Umbilical cord (tissue), 2 donors: ENCODE data around the gene GRID1. TPM values are rescaled to one million over a fixed set of nuclear protein-coding genes. Genes with fewer than 3 reads are reported as not detected.
"Not testable (repeated sequence)": the region's sequence is repeated elsewhere in the genome, so short reads cannot be mapped to it uniquely, and the experiment has no call there.

Experiments used
- DNase-seq: peaks from one replicate; pipeline ENCODE4 v3.0.0-alpha.2; 2015; ENCODE audit warnings: low spot score
- total RNA-seq: library from RNA; depleted of rRNA; stranded (reverse); fragments of >200 nt; gene quantifications from one replicate; pipeline ENCODE4 v1.2.3, GENCODE V29; 2014; ENCODE audit warnings: low replicate concordance; ENCODE audit not compliant: insufficient read depth

Gene GRID1
- total RNA-seq, 1 donor from 2014 or later, result 7.2 TPM

DNA sequence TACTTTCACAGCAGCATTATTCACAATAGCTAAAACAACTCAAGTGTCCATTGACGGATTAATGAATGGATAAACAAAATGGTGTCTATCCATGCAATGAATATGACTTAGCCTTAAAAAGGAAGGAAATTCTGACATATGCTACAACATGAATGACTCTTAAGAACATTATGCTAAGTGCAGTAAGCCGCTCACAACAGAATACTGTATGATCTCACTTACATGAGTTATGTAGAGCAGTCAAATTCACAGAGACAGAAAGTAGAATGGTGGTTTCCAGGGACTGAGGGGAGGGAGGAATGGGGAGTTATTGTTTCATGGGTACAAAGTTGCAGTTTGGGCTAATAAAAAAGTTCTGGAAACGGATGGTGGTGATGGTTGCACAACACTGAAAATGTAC is 282.0 kb downstream of the GRID1 start:
- DNase-seq, result no peak

DNA sequence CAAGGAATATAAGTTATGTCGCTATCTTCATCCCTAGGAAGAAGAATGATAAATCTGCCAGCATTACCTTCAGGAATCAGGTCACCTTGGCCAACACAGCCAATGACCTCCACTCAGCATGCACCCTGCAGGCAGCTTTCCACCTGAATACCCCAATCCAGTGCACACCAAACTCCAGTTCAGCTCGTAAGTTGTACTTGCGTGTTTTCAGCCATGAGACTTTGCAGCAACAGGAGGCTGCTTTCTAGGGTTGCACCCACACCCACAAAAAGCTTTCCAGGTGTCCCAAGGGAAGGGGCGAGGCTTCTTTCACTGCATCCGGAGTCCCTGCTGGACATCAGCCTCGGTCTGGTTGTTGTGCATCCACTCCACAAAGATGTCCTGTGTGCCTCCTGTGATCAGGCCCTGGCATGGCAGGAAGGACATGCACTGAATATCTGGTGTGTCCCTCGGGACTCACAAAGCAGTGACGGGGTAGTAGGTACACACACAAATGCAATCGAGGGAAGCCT is 282.9 kb downstream of the GRID1 start:
- no peak for DNase-seq

DNA sequence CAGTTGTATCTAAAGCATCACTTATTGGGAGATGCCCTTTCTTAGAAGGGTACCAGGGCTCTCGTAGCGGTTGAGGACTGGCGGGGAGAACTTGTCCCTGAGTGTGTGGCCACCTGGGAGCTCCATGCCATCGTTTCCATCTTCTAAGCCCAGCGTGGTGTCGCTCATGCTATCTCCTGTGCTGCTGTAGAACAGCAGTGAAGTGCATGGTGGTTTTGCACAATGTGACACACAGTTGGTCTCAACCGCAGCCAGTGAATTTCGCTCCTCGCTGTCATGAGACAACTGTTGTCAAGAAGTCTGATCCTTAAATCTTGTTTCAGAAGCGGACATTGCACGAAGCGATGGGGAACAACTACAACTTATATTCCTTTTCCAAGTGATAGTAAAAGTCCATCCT is 283.4 kb downstream of the GRID1 start:
- DNase-seq, result no peak

DNA sequence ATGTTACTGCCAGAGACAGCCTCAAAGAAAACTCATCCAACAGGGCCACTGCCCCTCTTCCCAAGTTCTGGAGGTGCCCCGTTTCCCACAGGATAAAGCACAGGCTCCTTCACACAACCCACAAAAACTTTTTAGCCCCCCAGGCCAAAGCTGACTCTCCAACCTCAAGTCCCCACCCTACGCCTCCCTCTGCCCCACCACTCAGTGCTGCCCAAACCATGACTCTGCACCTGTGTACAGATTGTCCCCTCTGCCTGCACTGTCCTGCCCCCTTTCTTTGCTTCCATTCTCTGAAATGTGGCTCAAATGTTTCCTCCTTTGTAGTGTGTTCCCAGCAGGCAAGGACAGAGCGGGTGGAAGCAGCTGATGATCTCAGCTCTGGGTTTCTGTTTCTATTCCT is 284.0 kb downstream of the GRID1 start:
- no peak for DNase-seq

DNA sequence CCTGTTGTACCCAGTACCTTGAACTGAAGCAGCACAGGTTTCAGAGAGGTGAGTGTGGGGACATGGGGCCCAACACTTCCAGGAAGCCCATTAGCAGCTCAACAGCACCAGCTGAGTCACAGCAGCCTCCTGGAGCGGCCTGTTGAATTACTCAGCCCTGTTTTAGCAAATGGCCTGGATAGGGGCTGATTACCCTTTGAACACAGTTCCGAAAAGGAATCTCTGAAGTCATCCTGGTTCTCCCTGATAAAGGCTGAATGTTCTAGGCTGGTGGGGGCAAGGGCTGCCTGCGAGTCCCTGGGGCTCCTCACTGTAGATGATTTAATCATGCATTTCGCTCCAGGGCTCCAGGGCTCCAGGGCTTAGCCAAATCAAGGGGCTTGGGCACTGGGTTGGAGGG is 287.5 kb downstream of the GRID1 start:
- DNase-seq, result peak; percentile 69

DNA sequence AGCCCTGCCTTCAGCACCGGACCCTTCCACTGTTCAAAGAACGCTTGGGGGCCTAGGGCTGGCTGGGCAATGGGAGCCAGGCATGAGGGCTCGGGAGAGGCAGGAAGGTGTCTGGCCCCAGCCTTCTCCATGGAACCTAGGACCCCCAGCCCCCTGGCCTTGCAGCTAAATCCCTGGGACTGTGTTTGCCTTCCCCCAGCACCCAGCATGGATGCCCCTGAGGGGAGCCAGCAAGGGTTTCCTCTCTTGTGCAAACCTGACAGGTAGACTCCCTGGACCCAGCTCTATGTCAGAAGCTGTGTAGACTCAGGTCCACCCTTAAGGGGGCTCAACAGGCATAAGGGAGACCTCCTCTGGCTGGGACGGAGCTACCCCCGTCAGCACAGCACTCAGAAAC is 288.0 kb downstream of the GRID1 start:
- no peak for DNase-seq

DNA sequence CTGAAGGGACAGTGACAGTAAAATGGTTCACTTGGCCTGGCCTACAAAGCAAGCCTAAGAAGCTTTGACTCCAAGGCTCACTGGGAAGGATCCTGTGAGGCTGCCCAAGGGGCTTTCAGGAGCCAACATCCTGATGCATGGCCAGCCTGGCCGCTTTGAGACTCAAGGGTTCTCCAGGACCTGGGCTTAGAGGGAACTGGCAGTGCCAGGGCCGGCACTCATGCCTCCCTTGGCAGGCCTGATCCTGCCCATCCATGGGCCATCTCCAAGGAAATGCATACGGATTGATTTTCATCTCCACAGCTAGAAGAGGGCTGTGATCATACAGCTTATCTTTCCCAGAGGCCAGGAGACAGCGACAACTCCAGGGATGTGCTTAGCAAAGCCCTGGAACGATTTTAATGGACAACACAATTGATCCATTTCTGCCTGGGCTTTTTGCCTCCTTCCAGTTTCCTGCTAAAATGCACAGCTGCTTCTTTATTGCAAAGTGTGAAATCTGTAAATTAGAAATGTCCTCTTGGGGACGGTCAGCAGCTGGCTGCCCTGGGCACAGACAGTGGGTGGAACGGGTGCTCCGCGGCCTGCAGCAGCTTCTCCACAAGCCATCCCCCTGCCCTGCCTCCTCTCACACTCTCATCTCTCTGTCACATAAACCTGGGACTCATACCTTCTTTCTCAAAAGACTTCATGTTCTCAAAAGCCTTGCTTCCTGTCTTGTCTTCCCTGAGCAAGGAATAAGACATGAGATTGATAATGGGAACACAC is 288.5 kb downstream of the GRID1 start:
- no peak for DNase-seq

DNA sequence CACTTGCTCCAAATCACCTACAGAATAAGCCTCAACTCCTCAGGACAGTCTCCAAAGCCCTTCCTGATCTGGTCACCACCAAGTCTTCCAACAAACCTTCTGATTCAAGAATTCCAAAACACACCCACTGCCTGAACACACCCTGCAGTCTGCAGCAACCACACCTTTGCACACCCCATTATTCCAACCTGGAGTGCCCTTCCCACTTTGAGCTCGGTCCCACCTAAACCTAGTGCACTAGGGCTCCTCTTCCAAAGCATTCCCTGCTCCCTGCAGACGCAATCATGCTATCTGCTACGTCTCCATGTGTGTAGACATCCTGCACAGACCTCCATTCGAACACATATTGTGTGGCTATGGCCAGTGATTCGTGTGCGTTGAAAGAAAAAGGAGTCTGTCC is 289.3 kb downstream of the GRID1 start:
- no peak for DNase-seq

DNA sequence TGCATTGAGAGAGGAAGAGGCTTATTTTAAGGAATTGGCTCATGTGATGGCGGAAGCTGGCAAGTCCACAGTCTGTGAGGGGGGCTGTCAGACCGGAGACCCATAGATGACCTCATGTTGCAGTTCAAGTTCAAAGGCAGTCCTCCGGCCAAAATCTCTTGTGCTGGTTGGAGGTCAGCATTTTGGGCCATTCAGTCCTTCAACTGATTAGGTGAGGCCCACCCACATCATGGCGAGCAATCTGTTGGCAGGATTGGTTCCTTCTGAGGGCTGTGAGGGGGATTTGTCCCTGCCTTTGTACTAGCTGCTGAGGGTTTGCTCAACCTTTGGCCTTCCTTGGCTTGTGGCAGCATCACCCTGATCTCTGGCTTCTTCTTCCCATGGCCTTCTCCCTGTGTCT is 290.1 kb downstream of the GRID1 start:
- not testable (repeated sequence) for DNase-seq

DNA sequence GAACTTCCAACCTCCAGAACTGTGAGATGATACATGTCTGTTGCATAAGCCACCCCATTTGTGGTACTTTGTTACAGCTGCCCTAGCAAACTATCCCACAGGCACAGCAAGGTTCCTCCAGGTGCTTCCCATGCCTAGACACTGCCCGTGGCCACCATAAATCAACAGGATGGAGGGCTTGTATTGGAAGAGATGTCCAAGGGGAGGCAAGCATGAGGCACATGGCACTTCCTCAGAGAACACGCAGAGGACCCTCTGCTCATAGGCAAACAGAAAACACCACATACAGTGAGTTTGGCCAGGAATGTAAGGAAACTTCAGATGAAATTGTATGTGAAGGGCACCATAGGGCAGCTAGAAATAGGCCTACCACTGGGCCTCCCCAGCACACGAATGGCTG is 291.1 kb downstream of the GRID1 start:
- no peak for DNase-seq

DNA sequence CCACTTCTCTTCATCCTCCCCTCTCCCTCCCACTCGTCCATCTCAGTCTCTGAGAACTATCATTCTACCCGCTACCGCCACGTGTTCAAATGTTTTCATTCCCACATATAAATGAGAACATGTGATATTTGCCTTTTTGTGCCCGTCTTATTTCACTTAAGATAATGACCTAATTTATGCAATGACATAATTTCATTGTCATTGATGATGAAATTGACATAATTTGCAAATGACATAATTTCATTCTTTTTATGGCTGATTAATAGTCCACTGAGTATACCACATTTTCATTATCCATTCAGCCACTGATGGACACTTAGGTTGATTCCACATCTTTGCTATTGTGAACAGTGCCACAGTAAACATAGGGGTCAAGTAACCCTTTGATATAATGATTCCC is 292.3 kb downstream of the GRID1 start:
- no peak for DNase-seq

DNA sequence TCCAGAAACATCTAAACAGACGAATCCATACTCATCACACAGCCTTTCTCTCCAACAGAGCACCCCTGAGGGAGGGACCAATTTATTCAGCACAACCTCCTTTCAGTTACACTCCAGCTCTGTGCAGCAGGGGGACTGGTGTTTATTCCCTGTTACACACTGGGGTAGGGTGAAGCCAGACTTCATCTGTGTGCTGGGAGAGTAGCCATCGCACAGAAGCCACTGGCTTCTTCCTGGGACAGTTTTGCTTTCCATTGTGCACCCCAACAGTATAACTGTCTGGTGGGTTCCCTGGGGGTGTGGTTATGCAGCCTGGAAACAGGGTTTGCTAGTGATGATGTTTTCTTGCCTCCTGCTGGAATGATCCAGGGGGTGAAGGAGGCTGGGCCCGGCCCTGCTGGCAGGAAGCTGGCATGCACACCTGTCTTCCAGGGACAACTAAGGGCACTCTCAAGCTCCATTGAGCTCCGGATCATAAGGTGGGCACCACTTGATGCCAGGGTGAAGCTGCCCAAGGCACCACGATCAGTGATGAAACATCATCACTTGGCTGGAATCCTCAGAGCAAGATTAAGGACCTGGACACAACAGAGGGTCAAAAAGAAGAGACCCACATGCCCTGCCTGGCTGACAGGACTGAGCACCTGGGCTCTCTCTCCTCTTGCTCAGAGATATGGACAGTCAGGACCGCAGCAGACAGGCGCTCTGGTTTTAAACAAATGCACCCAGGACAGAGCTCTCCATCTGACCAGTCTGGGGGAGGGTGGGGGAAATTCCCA is 293.2 kb downstream of the GRID1 start:
- no peak for DNase-seq

DNA sequence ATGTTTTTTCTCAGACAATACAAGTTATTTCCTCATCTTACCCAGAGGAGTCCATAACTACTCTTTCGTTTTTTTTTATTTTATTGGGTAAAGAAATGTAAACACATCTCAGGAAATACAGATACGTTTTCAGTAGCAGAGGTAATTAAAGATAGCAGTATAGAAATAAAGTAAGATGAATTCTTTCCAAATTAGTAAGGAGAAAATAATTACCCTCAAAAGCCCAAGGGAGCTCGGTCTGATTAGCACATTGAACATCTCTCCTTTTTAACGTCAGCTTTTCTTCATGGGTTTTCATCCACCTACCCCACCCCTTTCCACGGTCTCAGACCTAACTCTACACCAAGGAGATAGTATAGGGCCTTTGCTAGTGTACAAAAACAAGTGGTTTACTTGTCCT is 294.2 kb downstream of the GRID1 start:
- DNase-seq, result no peak

DNA sequence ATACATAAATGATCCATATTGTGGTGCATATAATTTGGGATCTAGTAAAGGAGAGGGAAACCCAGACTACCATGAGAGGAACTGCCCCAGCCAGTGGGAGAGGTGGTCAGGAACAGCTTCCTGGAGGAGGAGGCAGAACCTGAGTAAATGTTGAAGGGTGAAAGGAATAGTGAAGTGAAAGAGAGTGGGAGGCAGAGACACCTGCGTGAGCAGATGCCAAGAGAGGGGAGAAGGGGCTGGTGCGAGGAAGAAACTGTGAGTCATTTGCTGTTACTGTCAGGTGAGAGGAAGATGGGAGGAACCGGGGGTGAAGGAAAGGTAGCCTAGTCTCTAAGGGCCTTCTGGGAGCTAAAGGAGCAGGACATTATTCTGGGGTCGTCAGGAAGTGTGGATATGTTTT is 294.8 kb downstream of the GRID1 start:
- no peak for DNase-seq

DNA sequence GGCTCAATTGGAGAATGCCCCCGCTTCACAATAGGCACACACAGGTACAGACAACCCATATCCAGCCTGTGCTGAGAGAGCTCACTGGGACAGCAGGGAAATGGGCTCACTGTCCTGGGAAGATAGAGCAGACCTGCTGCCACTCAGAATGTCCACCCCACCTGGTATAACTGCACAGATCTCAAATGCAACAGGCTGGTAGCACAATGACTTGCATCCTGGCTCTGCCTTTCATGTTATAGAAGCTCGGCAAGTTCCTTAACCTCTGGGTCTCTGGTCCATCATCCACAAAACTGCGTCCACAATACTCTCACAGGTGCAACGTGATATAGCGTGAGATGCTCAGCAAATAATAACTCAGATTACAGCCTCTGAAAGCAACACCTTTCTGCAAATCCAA is 295.4 kb downstream of the GRID1 start:
- DNase-seq, result no peak

DNA sequence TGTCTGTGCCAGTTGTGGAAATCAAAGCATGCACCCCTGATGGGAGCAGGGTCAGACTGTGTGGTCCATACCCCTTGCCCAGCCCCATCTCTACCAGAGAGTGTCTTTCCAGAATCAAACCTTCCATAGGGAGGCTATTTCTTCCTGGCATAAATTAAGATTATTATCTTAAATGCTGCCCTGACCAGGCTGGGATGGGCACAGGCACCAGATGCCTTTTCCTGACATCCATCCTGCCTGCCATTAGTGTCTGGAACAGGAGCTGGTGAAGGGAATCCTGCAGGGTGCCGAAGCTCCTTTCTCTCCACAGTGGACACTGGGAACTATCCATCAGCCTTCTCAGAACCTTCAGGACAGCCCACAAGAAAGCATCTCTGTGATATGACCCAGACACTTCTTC is 296.3 kb downstream of the GRID1 start:
- DNase-seq, result no peak

DNA sequence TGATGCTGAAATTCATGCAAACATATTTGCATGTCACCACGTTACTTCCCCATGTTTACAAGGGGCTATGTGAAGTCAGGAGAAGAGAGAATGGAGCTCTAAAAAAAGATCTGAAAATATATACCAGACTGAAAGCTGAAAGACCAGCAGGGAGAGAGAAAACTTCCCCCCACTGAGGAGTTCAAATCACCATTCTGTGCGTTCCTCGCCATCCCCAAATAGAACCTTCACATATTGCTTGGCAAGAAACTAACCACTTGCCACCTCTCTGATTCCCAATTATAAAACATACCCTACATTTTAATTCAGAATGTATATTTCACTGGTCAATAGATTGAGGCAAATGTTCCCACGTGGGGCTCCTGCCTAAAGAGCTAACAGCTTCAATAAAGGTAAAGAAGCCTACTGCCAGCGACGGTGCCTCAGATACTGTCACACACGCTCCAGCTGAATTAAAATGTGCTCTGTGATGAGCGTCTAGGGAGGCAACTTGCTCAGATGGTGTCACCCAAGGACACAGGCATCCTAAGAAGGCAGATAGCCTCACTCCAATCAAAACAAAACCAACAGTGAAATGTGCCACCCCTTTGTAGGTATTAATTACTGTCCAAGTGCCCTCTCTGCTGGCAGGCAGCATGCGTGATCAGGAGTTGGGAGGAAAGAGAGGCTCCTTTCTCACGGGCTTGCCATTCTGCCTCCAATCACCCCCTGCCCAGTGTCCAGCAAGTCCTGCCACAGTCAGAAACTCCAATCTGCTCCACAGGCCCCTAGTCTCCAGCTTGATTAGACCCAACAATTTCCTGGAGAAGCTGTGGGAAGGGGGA is 298.2 kb downstream of the GRID1 start:
- DNase-seq, result no peak

DNA sequence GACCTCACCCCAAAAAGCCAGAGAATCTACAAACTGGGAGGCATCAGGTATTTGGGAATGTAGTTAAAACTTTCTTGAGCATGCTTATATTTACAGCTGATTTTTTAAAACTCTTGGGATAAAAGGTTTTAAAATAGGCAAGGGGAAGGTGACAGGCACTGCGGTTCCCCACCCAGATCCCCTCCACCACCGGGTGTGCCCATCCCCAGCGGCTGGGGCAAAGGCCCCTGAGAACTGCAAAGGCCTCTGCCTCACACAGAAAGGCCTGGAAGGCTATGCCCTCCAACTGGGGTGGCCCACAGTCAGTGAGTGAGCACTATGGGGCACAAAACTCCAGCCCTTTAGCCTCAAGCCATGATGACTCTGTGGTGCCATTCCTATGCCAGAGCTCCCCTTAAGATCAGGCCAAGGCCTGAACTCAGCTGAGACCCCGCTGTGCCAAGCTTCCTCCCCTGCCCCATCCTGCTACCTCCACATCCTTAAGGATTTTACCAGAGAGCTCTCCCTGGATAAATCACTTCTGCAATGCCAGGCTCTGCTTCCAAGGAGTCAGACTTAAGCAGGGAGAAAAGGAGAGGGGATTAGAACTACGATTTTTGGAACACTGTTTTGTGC is 299.1 kb downstream of the GRID1 start:
- DNase-seq, result no peak

DNA sequence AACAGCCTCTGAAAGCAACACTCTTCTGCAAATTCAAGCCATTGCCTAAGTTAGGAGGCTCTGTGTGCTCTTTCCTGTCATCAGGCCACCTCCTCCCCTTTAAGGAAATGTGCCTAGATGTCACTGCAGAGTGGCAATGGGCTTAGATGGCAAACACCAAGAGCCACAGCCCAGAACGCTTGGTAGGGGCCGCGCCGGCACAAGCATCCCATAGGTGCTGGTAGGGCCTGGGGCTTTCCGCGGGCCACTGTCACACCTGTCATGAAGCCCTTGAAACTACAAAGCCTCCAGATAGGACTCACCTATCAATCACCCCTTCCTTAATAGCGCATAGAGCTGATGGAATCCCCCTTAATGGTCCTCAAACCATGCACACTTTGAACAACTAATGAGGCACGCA is 299.9 kb downstream of the GRID1 start:
- no peak for DNase-seq

DNA sequence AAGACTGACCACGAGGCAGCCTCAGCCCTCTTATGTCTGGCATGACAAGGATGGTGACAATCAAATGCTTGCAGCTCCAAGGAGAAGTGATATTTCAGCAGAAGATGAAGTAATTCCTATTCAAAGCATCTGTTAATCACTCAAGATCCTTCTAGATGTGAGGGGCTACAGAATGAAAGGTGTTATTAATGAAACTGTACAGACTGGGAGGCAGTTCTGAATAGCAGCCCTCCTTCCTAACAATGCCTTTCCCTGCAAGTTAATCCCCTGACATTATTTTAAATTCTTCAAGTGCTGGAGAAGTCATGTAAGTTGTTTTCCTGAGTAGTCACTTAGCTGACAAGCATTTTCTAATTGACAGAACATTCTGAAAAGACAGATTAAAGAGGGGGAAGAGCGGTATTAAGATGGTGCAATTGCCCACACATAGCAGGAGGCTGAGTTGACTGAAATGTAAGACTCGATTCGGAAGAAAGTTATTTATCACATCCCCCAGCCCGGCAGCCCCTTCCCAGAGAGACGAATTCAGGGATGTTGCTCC is 300.8 kb downstream of the GRID1 start:
- DNase-seq, result no peak

DNA sequence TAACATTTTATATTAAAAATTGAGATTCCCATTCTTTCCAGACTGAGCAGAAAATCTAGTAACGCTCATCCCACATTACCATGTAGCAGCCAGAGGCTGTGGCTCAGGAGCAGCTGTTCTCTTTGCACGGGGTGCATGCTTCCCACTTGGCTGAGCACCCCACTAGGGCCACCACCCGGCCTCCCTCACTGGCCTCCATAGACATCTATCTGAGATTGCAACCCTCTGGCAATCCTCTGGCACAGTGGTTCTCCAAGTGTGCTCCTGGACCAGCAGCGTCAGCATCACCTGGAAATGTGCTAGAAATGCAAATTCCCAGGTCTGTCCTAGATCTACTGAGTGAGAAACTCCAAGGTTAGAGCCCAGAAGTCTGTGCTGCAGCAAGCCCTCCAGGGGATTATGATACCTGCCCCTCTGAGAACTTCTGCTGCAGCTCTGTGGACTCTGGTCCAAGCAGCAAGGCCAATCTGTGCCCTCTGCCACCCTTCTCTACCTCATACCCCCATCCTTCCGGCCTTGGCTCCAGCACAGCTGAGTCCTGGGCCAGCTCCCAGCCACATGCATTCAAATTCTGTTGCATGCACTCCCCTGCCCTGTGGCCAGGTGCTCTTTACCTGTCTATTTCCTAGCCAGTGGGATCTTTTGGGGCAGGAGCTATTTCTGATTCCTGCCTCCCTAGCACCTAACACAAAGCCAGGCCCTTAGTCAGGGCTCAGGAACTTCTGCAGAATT is 301.5 kb downstream of the GRID1 start:
- DNase-seq, result no peak
